Epidermal melanocyte (primary cell): ENCODE measurements around the gene DRAXIN.

ENCODE experiments used
- DNase-seq: peaks from one replicate; pipeline ENCODE4 v3.0.0; 2011; ENCODE audit warnings: low spot score; ENCODE audit not compliant: insufficient read length

The DRAXIN gene, protein sequence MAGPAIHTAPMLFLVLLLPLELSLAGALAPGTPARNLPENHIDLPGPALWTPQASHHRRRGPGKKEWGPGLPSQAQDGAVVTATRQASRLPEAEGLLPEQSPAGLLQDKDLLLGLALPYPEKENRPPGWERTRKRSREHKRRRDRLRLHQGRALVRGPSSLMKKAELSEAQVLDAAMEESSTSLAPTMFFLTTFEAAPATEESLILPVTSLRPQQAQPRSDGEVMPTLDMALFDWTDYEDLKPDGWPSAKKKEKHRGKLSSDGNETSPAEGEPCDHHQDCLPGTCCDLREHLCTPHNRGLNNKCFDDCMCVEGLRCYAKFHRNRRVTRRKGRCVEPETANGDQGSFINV

GRCh38 chr1:11691302-11691914 lies at the start of gene DRAXIN:
DRAXIN (plus strand) TSS chr1:11691710; CDS start chr1:11706259, 14,549 bp downstream.
- DNase-seq: no peak

DNA sequence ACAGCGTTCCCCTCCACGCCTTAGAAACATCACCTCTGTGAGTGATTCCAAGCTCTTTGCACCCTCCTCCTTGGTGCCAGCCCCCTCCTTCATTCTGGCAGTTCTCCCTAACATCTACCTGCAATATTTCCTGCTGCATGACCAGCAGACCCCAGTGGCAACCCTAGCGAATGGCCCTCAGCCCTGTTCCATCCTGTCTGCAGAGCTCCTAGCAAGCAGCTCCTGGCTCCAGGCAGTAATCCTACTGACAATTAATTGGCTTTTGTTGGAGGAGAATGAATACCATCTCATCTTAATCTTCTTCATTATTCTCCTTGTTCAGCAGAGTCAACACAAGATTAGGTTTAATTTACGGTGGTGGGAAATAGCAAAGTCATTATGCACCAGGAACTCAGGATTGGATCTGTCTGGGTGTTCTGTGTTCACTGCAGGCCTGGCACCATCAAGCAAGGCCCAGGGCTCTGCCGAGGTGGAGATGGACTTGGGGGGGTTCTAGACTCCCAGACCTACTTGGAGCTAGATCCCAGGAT lies 49.7 kb upstream of the DRAXIN start:
- no peak for DNase-seq

DNA sequence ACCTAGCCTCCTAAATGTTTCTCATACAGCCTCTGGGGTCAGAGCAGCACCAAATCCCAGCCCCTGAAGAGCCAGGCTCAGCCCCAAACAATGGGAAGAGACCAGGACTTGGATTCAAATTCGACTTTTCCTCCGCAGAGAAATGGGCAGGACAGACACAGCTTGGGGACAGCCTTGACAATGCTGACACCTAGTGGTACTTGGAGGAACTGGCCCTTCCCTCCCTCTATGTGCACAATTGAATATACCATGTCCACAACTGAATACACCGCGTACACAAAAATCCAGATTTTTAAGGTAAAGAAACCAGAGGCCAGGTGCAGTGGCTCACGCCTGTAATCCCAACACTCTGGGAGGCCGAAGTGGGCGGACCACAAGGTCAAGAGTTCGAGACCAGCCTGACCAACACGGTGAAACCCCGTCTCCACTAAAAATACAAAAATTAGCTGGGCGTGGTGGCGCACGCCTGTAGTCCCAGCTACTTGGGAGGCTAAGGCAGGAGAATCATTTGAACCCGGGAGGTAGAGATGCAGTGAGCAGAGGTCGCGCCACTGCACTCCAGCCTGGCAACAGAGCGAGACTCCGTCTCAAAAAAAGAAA lies 49.0 kb upstream of the DRAXIN start:
- peak; percentile 81 for DNase-seq

DNA sequence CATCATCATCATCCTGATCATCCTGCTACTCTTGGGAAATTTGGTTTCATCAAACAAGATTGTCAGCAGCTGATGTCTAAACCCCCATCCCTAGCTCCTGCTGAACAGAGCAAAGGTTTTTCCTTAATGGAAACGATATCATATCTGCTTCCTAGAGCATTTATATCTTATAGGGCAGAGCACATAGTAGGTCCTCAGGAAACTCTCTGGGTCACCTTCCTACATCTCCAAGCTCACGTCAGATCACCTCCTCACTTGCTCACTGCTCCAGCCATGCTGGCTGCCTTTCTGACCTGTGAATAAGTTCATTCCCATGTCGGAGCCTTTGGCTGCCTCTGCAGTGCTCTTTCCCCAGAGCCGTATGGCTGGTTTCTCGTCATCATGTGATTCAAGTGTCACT lies 47.7 kb upstream of the DRAXIN start:
- DNase-seq: no peak

- DNase-seq: no peak
These were observed 46.2 kb upstream of the DRAXIN start for GRCh38 chr1:11645270-11645669.

DNA sequence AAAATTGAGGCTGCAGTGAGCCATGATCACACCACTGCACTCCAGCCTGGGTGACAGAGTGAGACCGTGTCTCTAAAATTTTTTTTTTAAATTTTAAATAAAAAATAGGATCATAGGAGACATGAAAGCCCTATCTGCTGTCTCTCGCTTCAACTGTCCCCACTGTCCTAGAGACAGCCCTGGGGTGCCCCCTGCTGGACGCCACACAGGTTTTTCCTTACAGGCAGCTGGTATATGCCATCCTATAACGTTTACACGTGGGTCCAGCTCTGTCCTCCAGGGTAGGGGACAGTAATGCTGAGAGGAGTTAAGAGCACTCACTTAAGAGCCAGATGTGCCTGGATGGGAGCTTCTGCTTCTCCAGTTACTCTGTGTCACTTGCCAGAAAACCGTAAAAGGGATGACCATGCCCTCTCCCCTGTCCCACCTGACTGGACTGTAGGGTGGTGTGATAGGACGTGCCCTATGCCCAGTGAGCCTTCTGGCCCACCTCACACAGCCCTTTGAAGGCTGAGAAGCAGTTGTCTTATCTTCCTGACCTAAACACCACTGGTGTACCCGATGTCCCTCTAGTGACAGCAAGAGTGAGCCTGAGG lies 45.7 kb upstream of the DRAXIN start:
- no peak for DNase-seq

DNA sequence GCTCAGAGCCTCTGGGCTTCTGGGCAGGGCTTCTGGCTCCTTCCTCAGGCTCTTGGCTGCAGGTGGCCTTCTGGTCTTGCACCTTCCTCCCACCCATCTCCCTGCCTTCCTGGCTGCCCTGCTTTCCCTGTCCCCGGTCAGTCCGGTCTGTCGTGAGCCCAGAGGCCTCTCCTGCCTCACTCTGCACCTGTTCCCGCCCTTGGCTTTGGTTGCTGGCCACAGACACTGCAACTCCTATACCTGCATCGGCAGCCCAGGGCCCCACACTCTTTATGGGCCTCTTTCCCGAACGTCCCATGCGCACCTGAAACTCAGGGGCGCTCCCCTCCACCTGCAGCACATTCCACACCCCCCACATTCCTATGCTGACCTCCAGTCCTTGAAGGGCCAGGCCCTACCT lies 45.2 kb upstream of the DRAXIN start:
- no peak for DNase-seq

DNA sequence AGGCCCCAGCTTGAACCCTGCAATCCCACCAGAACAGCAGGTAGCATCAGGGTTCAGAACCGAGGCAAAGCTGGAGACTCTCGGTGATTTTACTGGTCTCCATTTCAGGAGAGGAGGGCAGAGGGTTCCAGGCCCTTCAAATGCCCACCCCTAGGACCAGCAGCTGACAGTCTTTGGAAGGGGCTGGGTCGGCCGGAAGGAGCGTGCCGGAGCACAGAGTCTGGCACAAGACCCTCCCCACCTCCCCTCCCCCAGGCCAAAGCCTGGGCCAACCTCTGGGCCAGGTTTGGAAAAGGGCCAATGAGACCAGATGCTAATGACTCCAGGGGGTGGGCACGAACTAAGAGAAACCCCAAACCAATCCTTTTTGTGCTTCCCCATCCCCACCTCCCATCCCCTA lies 44.2 kb upstream of the DRAXIN start:
- DNase-seq: no peak

DNA sequence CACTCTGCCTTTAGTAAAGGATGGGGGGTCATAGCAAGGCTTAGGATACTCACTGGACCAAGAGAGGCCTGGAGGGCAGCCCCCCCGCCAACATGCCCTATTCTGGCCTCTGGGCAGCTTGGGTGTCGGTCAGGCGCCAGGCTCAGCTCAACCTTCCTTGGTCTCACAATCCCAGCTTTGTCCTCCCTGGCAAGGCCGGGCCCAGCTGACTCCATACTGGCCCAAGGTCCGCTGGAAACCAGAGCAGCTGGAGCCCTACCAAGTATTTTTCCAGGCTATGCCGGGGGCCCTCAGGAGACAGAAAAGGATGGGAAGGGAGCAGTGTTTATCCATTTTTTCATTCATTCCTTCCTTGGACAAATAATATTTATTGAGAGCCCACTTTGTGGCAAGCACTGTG lies 43.5 kb upstream of the DRAXIN start:
- peak; percentile 81 for DNase-seq

- no peak for DNase-seq
These were observed 42.8 kb upstream of the DRAXIN start for GRCh38 chr1:11648732-11649158.

DNA sequence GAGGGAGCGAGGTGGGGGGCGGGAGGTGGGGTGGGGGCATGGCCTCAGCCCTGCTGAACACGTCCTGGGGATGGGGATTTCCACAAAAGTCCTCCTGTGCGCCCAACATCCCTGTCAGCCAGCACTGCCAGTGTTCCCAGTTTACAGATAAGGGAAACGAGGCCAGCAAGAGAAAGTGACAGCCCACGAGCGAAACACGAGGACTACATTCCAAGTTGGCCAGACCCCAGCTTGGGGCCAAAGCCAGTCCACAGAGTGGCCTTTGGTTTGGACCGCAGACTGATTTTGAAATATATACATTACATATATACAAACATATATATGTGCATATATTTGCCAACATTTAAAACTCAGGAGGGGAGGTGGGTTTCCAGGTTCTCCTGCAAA lies 42.3 kb upstream of the DRAXIN start:
- no peak for DNase-seq

- no peak for DNase-seq
These were observed 41.7 kb upstream of the DRAXIN start for GRCh38 chr1:11649624-11650330.

GRCh38 chr1:11650331-11650991 lies 41.0 kb upstream of the DRAXIN start:
- DNase-seq: peak; percentile 58

DNA sequence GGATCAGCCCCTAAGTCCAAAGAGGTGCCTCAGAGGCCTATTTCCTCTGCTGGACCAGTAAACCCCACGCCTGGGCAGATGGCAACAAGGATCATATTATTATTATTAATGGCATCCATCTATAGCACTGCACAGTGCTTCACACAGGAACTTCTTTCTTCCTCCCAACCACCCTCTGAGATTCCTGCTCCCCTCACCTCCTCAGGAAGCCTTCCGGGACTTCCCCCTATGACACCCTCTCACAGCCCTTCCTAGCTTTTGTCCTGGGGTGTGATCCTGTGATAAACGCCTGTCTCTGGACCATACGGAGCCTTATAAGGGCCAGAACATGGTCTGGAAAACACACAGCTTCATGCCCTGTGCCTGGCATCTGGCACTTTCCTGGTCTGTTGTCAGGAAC lies 40.5 kb upstream of the DRAXIN start:
- DNase-seq: no peak

DNA sequence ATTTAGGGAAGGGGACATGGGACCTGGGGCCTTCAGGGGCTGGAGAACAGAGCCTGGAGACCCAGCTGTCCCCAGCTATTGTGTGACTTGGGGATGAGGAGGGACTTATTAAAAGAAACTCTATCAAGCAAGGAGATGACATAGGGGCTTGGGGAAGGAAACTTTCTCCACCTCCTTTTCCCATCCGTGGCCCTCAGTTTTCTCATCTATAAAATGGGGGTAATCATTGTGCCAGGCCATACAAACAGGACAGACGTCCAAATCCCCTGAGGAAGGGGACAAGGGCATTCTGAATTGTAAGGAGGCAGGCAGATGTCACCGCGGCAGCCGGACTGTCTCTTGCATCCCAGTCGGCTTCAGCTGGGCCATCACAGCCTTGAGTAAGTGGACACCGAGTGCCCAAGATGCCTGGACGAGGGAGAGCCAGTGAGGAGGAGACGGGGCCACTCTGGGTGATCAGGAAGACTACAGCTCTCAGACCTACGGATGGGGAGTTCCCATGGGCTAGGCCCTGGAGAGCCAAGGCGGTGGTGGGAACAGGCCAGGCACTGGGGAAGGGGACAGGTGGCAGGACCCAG lies 39.2 kb upstream of the DRAXIN start:
- DNase-seq: no peak

DNA sequence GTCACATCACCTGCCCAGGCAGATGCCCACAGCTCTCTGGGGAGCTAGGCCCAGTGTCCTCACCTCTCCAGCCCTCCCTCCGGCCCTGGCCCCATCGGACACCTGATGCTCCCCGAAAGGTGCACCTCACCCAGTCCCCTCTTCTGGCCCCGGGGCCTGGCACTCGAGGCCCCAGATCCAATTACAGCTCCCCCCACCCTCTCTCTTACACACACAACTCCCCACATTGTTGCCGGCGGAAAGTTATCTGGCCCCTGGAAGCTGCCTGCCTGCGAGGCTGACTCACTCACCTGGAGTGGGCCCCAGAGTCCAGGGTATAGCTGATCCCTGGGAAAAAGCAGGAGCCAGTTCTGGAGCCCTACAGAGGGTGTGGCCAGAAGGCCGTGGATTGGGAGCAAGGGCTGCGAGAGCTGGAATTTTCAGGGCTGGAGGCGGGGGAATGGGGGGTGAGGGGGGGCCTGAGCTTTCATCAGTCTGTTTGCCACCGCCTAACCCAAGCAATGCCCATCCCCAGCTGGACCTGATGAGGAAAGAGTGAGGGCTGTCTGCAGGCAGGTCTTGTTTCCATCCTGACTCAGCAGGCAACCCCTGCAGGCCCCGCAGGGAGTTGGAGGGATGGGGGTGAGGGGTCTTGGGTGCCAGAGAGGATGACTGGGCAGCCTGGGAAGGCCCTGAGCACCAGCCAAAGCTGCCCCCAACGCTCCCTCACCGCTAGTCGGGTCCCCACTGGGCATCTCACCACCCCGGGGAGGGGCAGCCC lies 38.2 kb upstream of the DRAXIN start:
- DNase-seq: no peak

- DNase-seq: no peak
These were observed 37.7 kb upstream of the DRAXIN start for GRCh38 chr1:11653861-11654136.

GRCh38 chr1:11654137-11654938 lies 37.2 kb upstream of the DRAXIN start, which contains the start of the genes FBXO2 and FBXO44:
FBXO2 (minus strand) TSS chr1:11654429; CDS start chr1:11654340, 89 bp downstream.
FBXO44 (plus strand) TSS chr1:11654877; CDS start chr1:11655836, 959 bp downstream.
- peak; percentile 59 for DNase-seq
